Caki2 (cell line): ENCODE data around the gene HINFP. TPM values are rescaled to one million over a fixed set of nuclear protein-coding genes. Genes with fewer than 3 reads are reported as not detected.
A peak's percentile ranks its signal among the peaks of the same experiment; 100 is the strongest.
"Not testable (repeated sequence)": the region's sequence is repeated elsewhere in the genome, so short reads cannot be mapped to it uniquely, and the experiment has no call there.

Experiments
- DNase-seq: peaks from one replicate; pipeline ENCODE4 v3.0.0-alpha.2; 2015; ENCODE audit warnings: low read depth
- in situ Hi-C: cut with HindIII; loops from 2 replicates; pipeline ENCODE4 v1.10.0; 2016; ENCODE audit warnings: low sequenced_read_pairs, low pct_unique_long_range_greater_than_20kb, mixed read lengths
- total RNA-seq: library from RNA; depleted of rRNA; stranded (reverse); fragments of >200 nt; shearing (Covaris generic); gene quantifications from 2 replicates; pipeline ENCODE4 v1.2.3, GENCODE V29; 2014; ENCODE audit warnings: low replicate concordance; rRNA removed

The HINFP gene
- total RNA-seq, 1 experiment from 2014 or later = 11.0 TPM

- DNase-seq = peak; percentile 73
- in situ Hi-C loops = no loop called here
Observed at GRCh38 chr11:119168471-119169281, 47.3 kb downstream of the HINFP start, which contains the start of gene NLRX1. TSS of gene NLRX1 (plus strand) at chr11:119168725. CDS start at chr11:119171404, 2,679 bp downstream.

- peak; percentile 54 for DNase-seq
- in situ Hi-C loops = no loop called here
Observed at GRCh38 chr11:119169282-119169719, 47.9 kb downstream of the HINFP start.

GRCh38 chr11:119172513-119172912 lies 51.1 kb downstream of the HINFP start:
- no peak for DNase-seq
- in situ Hi-C loops = no loop called here

- in situ Hi-C loops = no loop called here
- DNase-seq = no peak
Observed at GRCh38 chr11:119173453-119173852, 52.1 kb downstream of the HINFP start.

- in situ Hi-C loops = no loop called here
- peak; percentile 14 for DNase-seq
Observed at GRCh38 chr11:119175493-119176077, 54.2 kb downstream of the HINFP start.

GRCh38 chr11:119178166-119178680 lies 56.8 kb downstream of the HINFP start:
- in situ Hi-C loops = no loop called here

GRCh38 chr11:119179342-119179741 lies 58.0 kb downstream of the HINFP start:
- in situ Hi-C loops = no loop called here
- DNase-seq = no peak

More at GRCh38 chr11:119178166-119178680, 56.8 kb downstream of the HINFP start:
- DNase-seq = no peak

- no peak for DNase-seq
- in situ Hi-C loops = no loop called here
Observed at GRCh38 chr11:119179983-119180382, 58.6 kb downstream of the HINFP start.

GRCh38 chr11:119180729-119181676 lies 59.6 kb downstream of the HINFP start:
- in situ Hi-C loops = no loop called here

GRCh38 chr11:119181677-119182412 lies 60.5 kb downstream of the HINFP start:
- in situ Hi-C loops = no loop called here
- DNase-seq = no peak

More at GRCh38 chr11:119180729-119181676, 59.6 kb downstream of the HINFP start:
- DNase-seq = no peak

- in situ Hi-C loops, DNase-seq: not testable (repeated sequence)
Observed at GRCh38 chr11:119184399-119184798, 63.0 kb downstream of the HINFP start.

Other genes with a start within 250 kb of the HINFP start
- gene CXCR5, start 237.7 kb upstream of the HINFP start, total RNA-seq = not detected in 2 replicates
- 3.4 and 3.9 TPM in 2 replicates for gene BCL9L, start 195.7 kb upstream of the HINFP start, total RNA-seq
- not detected in 2 replicates for gene UPK2, start 165.3 kb upstream of the HINFP start, total RNA-seq
- not detected in 2 replicates for gene FOXR1, start 149.8 kb upstream of the HINFP start, total RNA-seq
- 2.8 and 6.6 TPM in 2 replicates for gene CENATAC, start 123.4 kb upstream of the HINFP start, total RNA-seq
- 1,530 and 1,545 TPM in 2 replicates for gene RPS25, start 103.2 kb upstream of the HINFP start, total RNA-seq
- gene TRAPPC4, start 102.8 kb upstream of the HINFP start, total RNA-seq = 77.2 and 80.8 TPM in 2 replicates
- gene SLC37A4, start 90.7 kb upstream of the HINFP start, total RNA-seq = 18.5 and 28.3 TPM in 2 replicates
- 74.1 and 92.8 TPM in 2 replicates for gene HYOU1, start 64.4 kb upstream of the HINFP start, total RNA-seq
- gene VPS11, start 53.8 kb upstream of the HINFP start, total RNA-seq = 11.1 and 11.6 TPM in 2 replicates
- gene HMBS, start 36.7 kb upstream of the HINFP start, total RNA-seq = 56.3 and 66.6 TPM in 2 replicates
- gene DPAGT1, start 19.7 kb upstream of the HINFP start, total RNA-seq = 13.1 and 24.2 TPM in 2 replicates
- 2.5 and 3.2 TPM in 2 replicates for gene C2CD2L, start 14.2 kb upstream of the HINFP start, total RNA-seq
- gene ABCG4, start 27.5 kb downstream of the HINFP start, total RNA-seq = not detected in 2 replicates
- gene NLRX1, start 47.1 kb downstream of the HINFP start, total RNA-seq = 35.8 and 43.3 TPM in 2 replicates
- 0.61 and 0.95 TPM in 2 replicates for gene NHERF4, start 63.9 kb downstream of the HINFP start, total RNA-seq
- gene CBL, start 84.8 kb downstream of the HINFP start, total RNA-seq = 3.7 and 6.4 TPM in 2 replicates
- 0.27 TPM in 1 of 2 replicates, not detected in the other for gene MCAM, start 195.6 kb downstream of the HINFP start, total RNA-seq
- 8.0 and 13.4 TPM in 2 replicates for gene RNF26, start 212.9 kb downstream of the HINFP start, total RNA-seq
- not detected in 2 replicates for gene C1QTNF5, start 219.3 kb downstream of the HINFP start, total RNA-seq
- not detected in 2 replicates for gene MFRP, start 225.1 kb downstream of the HINFP start, total RNA-seq